ENCODE results near the gene PLA2G2D. TPM values are rescaled to one million over a fixed set of nuclear protein-coding genes. Genes with fewer than 3 reads are reported as not detected.

Gene PLA2G2D
- total and polyA plus RNA-seq, 10 of the 15 experiments (the other 5 are each of a cell fraction or from before 2014, with no cell fraction given), result 0.06 to 0.38 (median 0.16) TPM; not detected in 2

GRCh38 chr1:20087668-20088067 lies 31.7 kb downstream of the PLA2G2D start:
- Histone ChIP-seq H3K4me3 (no peak overlapping the region), H3K4me2 (ENCODE audit: control insufficient read depth, insufficient read depth) (no peak overlapping the region), H3K9ac (ENCODE audit: control insufficient read depth, insufficient read depth, low read length) (no peak overlapping the region), H3K4me1 (ENCODE audit: control insufficient read depth, insufficient read depth, low read length) (no peaks in the 10 kb centered on the region), H3K27me3 (replicated peaks in 1 of 2; ENCODE audit: control insufficient read depth in 2 of 2, insufficient read depth in 2 of 2, low read length in 1 of 2) (no peaks in the 10 kb centered on the region; a peak in 1 of 4 replicates), H3K27ac (ENCODE audit: control insufficient read depth, insufficient read depth) (no peak overlapping the region), H4K20me1 (ENCODE audit: control insufficient read depth, insufficient read depth) (no peaks in the 10 kb centered on the region), H3K9me3 (replicated peaks; ENCODE audit: control insufficient read depth, insufficient read depth, low read length) (no peaks in the 10 kb centered on the region), H3K79me2 (ENCODE audit: control insufficient read depth, insufficient read depth, low read length) (no peaks in the 10 kb centered on the region), H2AFZ (ENCODE audit: control insufficient read depth, low read depth, low read length) (no peak overlapping the region), H3K36me3 (ENCODE audit: control insufficient read depth in 2 of 2, insufficient read depth in 2 of 2, low read length in 1 of 2) (no peaks in the 10 kb centered on the region)
- no peak for FAIRE-seq
- peak; percentile 35 for TF ChIP-seq RAD21 (IDR thresholded peaks at IDR 0.05; ENCODE audit: insufficient read depth, low read depth, low read length)
- no peak for TF ChIP-seq POLR2A (IDR thresholded peaks at IDR 0.05; ENCODE audit: low read depth, low read length)
- peak; percentile 30 to 59 (median 58) for TF ChIP-seq CTCF (IDR thresholded peaks at IDR 0.05 in 2 of 3, conservative IDR thresholded peaks at IDR 0.05 in 1 of 3; ENCODE audit: control insufficient read depth in 2 of 3, extremely low read depth in 1 of 3, insufficient read depth in 1 of 3, low read depth in 3 of 3, low read length in 3 of 3)
- BruUV-seq (replicated peaks), result no TSS peak
- RAD21 ChIA-PET (ENCODE audit: unreplicated experiment), result interaction anchor here (1.1 kb wide), 1 partner anchor 14 kb away, joined by 3 read pairs; no protein-coding TSS in a partner anchor
- in situ Hi-C loops (cut with MboI), result no loop called here
- CTCF ChIA-PET, result no interaction called here
- WGBS (ENCODE audit: insufficient coverage, insufficient replicate concordance, low lambda C conversion rate, missing lambda C conversion rate), result 0% methylated on average over 4 of the region's 4 CpGs
- POLR2A ChIA-PET, result no interaction called here
- DNase-seq (ENCODE audit: low read depth, low spot score), result no peak
- intact Hi-C loops (cut with micrococcal nuclease; ENCODE audit: unreplicated experiment), result no loop called here
- SMC1A ChIA-PET (ENCODE audit: uncharacterized antibody, unreplicated experiment), result no interaction called here
- peak; percentile 64; the same call in 2 of the 3 replicates for ATAC-seq

DNA sequence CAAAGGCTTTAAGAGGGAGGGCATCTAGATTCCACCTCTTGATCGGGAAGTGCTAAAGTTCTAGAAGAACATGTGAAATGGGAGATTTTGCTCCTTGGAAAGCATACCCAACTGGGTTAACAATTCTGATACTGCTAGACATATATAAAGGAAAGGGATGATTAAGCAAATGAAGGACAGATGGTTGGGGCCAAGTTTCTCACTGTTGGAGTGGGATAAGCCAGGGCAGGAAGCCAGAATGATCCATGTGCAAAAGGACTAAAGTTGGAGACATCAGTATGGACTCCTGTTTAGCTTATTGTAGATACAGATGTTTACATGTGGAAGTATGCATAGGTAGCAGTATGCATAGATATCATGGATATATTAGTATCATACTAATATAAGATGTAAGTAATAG lies 32.5 kb downstream of the PLA2G2D start:
- TF ChIP-seq CBFB (IDR thresholded peaks at IDR 0.05; ENCODE audit: low read depth), result no peak
- TF ChIP-seq SMC3 (IDR thresholded peaks at IDR 0.05; ENCODE audit: borderline replicate concordance, low read length), result no peak
- TF ChIP-seq POLR2A (IDR thresholded peaks at IDR 0.05; ENCODE audit: low read depth, low read length), result no peak
- TF ChIP-seq BRCA1 (IDR thresholded peaks at IDR 0.05; ENCODE audit: low read depth, low read length), result no peak
- TF ChIP-seq RAD21 (IDR thresholded peaks at IDR 0.05; ENCODE audit: insufficient read depth, low read depth, low read length), result no peak
- no peak for TF ChIP-seq SPI1 (IDR thresholded peaks at IDR 0.05; ENCODE audit: borderline replicate concordance, insufficient read depth, low read depth, low read length)
- no peak for TF ChIP-seq ZNF24 (IDR thresholded peaks at IDR 0.05)
- no peak for TF ChIP-seq FOXK2 (IDR thresholded peaks at IDR 0.05)
- Histone ChIP-seq H3K4me3 (no peak overlapping the region), H3K9me3 (replicated peaks; ENCODE audit: control insufficient read depth, insufficient read depth, low read length) (no peaks in the 10 kb centered on the region), H3K9ac (ENCODE audit: control insufficient read depth, insufficient read depth, low read length) (no peak overlapping the region), H3K79me2 (ENCODE audit: control insufficient read depth, insufficient read depth, low read length) (no peaks in the 10 kb centered on the region), H4K20me1 (ENCODE audit: control insufficient read depth, insufficient read depth) (no peaks in the 10 kb centered on the region), H3K4me2 (ENCODE audit: control insufficient read depth, insufficient read depth) (no peak overlapping the region), H3K27me3 (replicated peaks in 1 of 2; ENCODE audit: control insufficient read depth in 2 of 2, insufficient read depth in 2 of 2, low read length in 1 of 2) (no peaks in the 10 kb centered on the region; a peak in 1 of 4 replicates), H3K4me1 (ENCODE audit: control insufficient read depth, insufficient read depth, low read length) (no peaks in the 10 kb centered on the region; the same call in 1 of the 2 replicates), H3K36me3 (ENCODE audit: control insufficient read depth in 2 of 2, insufficient read depth in 2 of 2, low read length in 1 of 2) (no peaks in the 10 kb centered on the region), H2AFZ (ENCODE audit: control insufficient read depth, low read depth, low read length) (no peak overlapping the region), H3K27ac (ENCODE audit: control insufficient read depth, insufficient read depth) (no peak overlapping the region)
- ATAC-seq (no peak), FAIRE-seq (no peak), DNase-seq (ENCODE audit: low read depth, low spot score) (no peak)
- ChIA-PET SMC1A (ENCODE audit: uncharacterized antibody, unreplicated experiment) (no interaction called here), POLR2A (no interaction called here), RAD21 (ENCODE audit: unreplicated experiment) (interaction anchor here (1.1 kb wide), 1 partner anchor 15 kb away, joined by 3 read pairs; no protein-coding TSS in a partner anchor), CTCF (interaction anchor here (0.7 to 1.2 kb wide), 3 partner anchors 9 to 87 kb away, joined by 3 to 5 read pairs (median 4); no protein-coding TSS in a partner anchor)
- in situ Hi-C loops (cut with MboI) (no loop called here), intact Hi-C loops (cut with micrococcal nuclease; ENCODE audit: unreplicated experiment) (no loop called here)
- WGBS (ENCODE audit: insufficient coverage, insufficient replicate concordance, low lambda C conversion rate, missing lambda C conversion rate), result 46% methylated on average over 1 of the region's 1 CpG
- no TSS peak for BruUV-seq (replicated peaks)
